Caco-2 (cell line): ENCODE measurements around the gene SNF8. TPM values are rescaled to one million over a fixed set of nuclear protein-coding genes. Genes with fewer than 3 reads are reported as not detected.

Source experiments
- BruUV-seq: library from RNA; stranded (reverse); fragments of 400-500 nt; replicated peaks from 2 replicates; lab custom pipeline; 2021; lab: Mats Ljungman, UMichigan
- CTCF ChIA-PET: fragments of 300-600 bp; sonication (Branson Sonifier 250); formaldehyde crosslinking; loops from one replicate; lab custom pipeline; 2022; ENCODE audit warnings: antibody characterized with exemption; lab: Charles Lee
- POLR2A ChIA-PET: fragments of 300-600 bp; sonication (Branson Sonifier 250); formaldehyde crosslinking; loops from one replicate; lab custom pipeline; 2022; ENCODE audit warnings: antibody characterized with exemption; lab: Charles Lee
- DNase-seq, 2 experiments: peaks; one replicate each; pipeline versions ENCODE4 v3.0.0 to v3.0.0-alpha.2; 2020 to 2022
- H3K27me3 ChIP-seq: replicated peaks from 2 replicates; pipeline ENCODE4 v1.6.0; 2011; ENCODE audit warnings: low read length; ENCODE audit not compliant: control insufficient read depth, insufficient read depth
- H3K36me3 ChIP-seq: 2 replicates; pipeline ENCODE4 v1.5.1; 2011; ENCODE audit warnings: low read length; ENCODE audit not compliant: control insufficient read depth, insufficient read depth
- H3K4me1 ChIP-seq: fragments of 250-450 bp; sonication (Bioruptor Pico); 2 replicates; pipeline ENCODE4 v1.5.1; 2020; ENCODE audit warnings: mild to moderate bottlenecking
- H3K4me3 ChIP-seq: 2 replicates; pipeline ENCODE4 v1.5.1; 2011; ENCODE audit warnings: low read depth, mild to moderate bottlenecking, control low read depth, low read length
- H3K9me3 ChIP-seq: fragments of 250-450 bp; sonication (Bioruptor Pico); 2 replicates; pipeline ENCODE4 v1.5.1; 2020; ENCODE audit warnings: mild to moderate bottlenecking, moderate library complexity
- H3K27ac Mint-ChIP-seq: one replicate; pipeline ENCODE4 v1.8.0; 2022; ENCODE audit warnings: mixed read lengths; ENCODE audit not compliant: unreplicated experiment
- H3K27me3 Mint-ChIP-seq: one replicate; pipeline ENCODE4 v1.8.0; 2022; ENCODE audit warnings: mixed read lengths; ENCODE audit not compliant: insufficient read depth, unreplicated experiment
- H3K36me3 Mint-ChIP-seq: one replicate; pipeline ENCODE4 v1.8.0; 2022; ENCODE audit warnings: mild to moderate bottlenecking, mixed read lengths; ENCODE audit not compliant: insufficient read depth, unreplicated experiment
- H3K4me1 Mint-ChIP-seq: one replicate; pipeline ENCODE4 v1.8.0; 2022; ENCODE audit warnings: low read depth, mixed read lengths; ENCODE audit not compliant: unreplicated experiment
- H3K4me3 Mint-ChIP-seq: one replicate; pipeline ENCODE4 v1.8.0; 2022; ENCODE audit warnings: mild to moderate bottlenecking, moderate library complexity, mixed read lengths; ENCODE audit not compliant: unreplicated experiment
- H3K9me3 Mint-ChIP-seq: one replicate; pipeline ENCODE4 v1.8.0; 2022; ENCODE audit warnings: mixed read lengths; ENCODE audit not compliant: unreplicated experiment
- intact Hi-C: fragments of 100-400 bp; cut with micrococcal nuclease; formaldehyde crosslinking; loops from one replicate; pipeline ENCODE4 v1.10.0; 2022; ENCODE audit not compliant: unreplicated experiment
- total RNA-seq: library from RNA; stranded (reverse); gene quantifications from 2 replicates; pipeline ENCODE4 v1.2.3, GENCODE V29; 2022
- TF ChIP-seq, protein P1 (sequence below), 2 experiments: fragments of 200-600 bp in 1 of 2; IDR thresholded peaks; 1 replicate in 1 of 2; 2 replicates in 1 of 2; pipeline versions ENCODE4 v1.5.1 to v1.8.0; 2011 to 2022; ENCODE audit warnings: antibody characterized with exemption in 1 of 2, control low read depth in 1 of 2, inconsistent platforms in 1 of 2, low read depth in 1 of 2, low read length in 1 of 2, mild to moderate bottlenecking in 1 of 2, moderate library complexity in 1 of 2; ENCODE audit not compliant: insufficient read depth in 1 of 2, severe bottlenecking in 1 of 2, unreplicated experiment in 1 of 2

Gene SNF8
- total RNA-seq, 1 experiment from 2014 or later, result 457 TPM

DNA sequence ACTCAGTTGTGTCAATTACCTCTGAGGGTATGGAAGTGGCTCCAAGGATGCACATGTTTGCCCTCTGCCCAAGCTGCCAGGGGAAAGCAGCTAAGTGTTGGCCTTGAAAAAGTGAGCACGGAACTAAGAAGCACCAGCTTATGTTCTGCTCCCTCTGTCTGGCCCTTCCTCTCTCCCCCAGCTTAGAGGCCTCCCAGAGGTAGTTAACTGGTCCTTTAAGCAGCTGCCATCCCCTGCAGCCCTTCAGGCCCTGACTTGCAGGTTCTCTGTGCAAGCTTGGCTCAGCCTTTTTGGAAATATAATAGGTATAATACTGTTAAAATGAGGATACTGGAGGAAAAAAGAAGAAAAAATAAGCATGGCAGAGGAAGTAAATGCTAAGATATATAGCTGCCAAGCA is 43.4 kb downstream of the SNF8 start:
- Histone ChIP-seq H3K36me3 (peaks cover 4% of the 10 kb centered on the region), H3K9me3 (no peaks in the 10 kb centered on the region), H3K4me1 (peaks cover 3% of the 10 kb centered on the region), H3K27me3 (no peaks in the 10 kb centered on the region), H3K4me3 (no peak overlapping the region)
- intact Hi-C loops, result no loop called here
- H3K36me3 Mint-ChIP-seq, result peaks cover 26% of the 10 kb centered on the region
- H3K4me3 Mint-ChIP-seq, result no peak overlapping the region
- no peaks in the 10 kb centered on the region for H3K27me3 Mint-ChIP-seq
- POLR2A ChIA-PET, result interaction anchor here (0.6 to 3.7 kb wide), 3 partner anchors 9 to 496 kb away, joined by 3 to 28 read pairs (median 3); partner anchors contain the start of gene ATP5MC1
- no peak overlapping the region for H3K27ac Mint-ChIP-seq
- peaks cover 13% of the 10 kb centered on the region for H3K4me1 Mint-ChIP-seq
- DNase-seq, result no peak
- no TSS peak for BruUV-seq
- CTCF ChIA-PET, result interaction anchor here (0.7 to 1.9 kb wide), 2 partner anchors 8 to 17 kb away, joined by 3 to 7 read pairs; partner anchors contain the start of gene ATP5MC1
- H3K9me3 Mint-ChIP-seq, result no peaks in the 10 kb centered on the region
- TF ChIP-seq, protein P1, sequence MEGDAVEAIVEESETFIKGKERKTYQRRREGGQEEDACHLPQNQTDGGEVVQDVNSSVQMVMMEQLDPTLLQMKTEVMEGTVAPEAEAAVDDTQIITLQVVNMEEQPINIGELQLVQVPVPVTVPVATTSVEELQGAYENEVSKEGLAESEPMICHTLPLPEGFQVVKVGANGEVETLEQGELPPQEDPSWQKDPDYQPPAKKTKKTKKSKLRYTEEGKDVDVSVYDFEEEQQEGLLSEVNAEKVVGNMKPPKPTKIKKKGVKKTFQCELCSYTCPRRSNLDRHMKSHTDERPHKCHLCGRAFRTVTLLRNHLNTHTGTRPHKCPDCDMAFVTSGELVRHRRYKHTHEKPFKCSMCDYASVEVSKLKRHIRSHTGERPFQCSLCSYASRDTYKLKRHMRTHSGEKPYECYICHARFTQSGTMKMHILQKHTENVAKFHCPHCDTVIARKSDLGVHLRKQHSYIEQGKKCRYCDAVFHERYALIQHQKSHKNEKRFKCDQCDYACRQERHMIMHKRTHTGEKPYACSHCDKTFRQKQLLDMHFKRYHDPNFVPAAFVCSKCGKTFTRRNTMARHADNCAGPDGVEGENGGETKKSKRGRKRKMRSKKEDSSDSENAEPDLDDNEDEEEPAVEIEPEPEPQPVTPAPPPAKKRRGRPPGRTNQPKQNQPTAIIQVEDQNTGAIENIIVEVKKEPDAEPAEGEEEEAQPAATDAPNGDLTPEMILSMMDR (IDR thresholded peaks at IDR 0.05; ENCODE audit: insufficient read depth in 1 of 2, low read depth in 1 of 2, low read length in 1 of 2, severe bottlenecking in 1 of 2, unreplicated experiment in 1 of 2), result no peak

DNA sequence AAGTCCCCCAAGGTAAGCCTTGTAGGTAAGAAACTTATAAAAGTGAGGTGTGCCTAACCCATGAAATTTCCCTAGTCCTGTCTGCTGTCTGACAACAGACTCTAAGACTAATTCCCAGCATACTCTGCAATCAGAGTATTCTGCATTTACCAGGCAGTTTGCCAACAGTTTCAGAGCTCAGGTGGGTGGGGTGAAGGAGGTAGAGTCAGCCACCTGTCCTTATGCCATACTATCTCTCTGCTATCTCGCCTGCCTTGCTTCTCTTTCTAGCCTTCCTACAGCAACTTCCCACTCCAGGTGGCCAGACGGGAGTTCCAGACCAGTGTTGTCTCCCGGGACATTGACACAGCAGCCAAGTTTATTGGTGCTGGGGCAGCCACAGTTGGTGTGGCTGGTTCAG is 49.8 kb downstream of the SNF8 start:
- H3K36me3 Mint-ChIP-seq, result peaks cover 71% of the 10 kb centered on the region
- H3K4me1 Mint-ChIP-seq, result peaks cover 12% of the 10 kb centered on the region
- Histone ChIP-seq H3K9me3 (no peaks in the 10 kb centered on the region), H3K4me1 (peaks cover 13% of the 10 kb centered on the region), H3K27me3 (no peaks in the 10 kb centered on the region), H3K36me3 (peaks cover 10% of the 10 kb centered on the region), H3K4me3 (no peak overlapping the region)
- no peak overlapping the region for H3K27ac Mint-ChIP-seq
- no peaks in the 10 kb centered on the region for H3K9me3 Mint-ChIP-seq
- TF ChIP-seq, protein P1 (IDR thresholded peaks at IDR 0.05; ENCODE audit: insufficient read depth in 1 of 2, low read depth in 1 of 2, low read length in 1 of 2, severe bottlenecking in 1 of 2, unreplicated experiment in 1 of 2), result no peak
- H3K4me3 Mint-ChIP-seq, result no peak overlapping the region
- BruUV-seq, result no TSS peak
- CTCF ChIA-PET, result interaction anchor here (1.0 to 1.5 kb wide), 2 partner anchors 16 to 138 kb away, joined by 4 to 6 read pairs; no protein-coding TSS in a partner anchor
- no peak for DNase-seq
- POLR2A ChIA-PET, result interaction anchor here (4.0 kb wide), 1 partner anchor 14 kb away, joined by 64 read pairs; the partner anchor contains the start of gene UBE2Z
- intact Hi-C loops, result loop anchor here (5.0 kb wide), 1 partner anchor 297 kb away; no protein-coding TSS in a partner anchor
- H3K27me3 Mint-ChIP-seq, result peaks cover 2% of the 10 kb centered on the region

DNA sequence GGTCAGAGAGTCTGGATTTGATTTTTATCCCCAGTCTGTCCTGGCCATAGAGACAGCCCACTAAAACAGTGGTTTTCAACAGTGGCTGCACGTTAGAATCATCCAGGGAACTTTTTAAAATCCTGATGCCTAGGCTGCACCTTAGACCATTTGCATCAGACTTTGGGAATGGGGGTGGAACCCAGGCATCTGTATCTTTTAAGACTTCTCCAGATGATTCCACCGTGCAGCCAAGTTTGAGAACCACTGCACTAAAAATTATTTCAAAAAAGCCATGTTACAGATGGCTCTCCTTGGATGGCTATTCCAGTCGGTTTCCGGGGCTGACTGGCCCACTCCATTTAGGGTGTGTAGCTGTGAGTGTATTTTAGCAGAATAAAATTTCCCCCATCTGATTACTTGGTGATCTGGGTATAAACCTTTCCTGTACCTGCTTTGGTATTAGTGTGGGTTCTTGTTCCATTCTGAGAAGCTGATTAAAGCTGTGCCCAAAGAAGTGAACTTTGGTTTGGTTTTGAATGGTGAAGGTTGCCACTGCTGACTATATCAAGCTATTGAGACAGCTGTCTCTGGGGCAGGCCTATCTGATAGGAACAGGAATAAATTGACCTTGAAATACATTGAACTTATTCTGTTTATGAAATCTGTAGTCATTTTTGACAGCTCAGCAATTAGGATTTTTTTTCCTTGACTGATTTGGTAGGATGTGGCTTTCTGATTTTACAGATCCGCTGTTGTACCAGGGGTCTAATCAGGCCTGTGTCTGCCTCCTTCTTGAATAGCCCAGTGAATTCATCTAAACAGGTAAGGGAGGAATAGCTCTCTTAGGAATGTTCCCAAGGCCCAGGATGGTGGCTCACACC is 50.8 kb downstream of the SNF8 start:
- intact Hi-C loops, result loop anchor here (5.0 kb wide), 1 partner anchor 298 kb away; no protein-coding TSS in a partner anchor
- H3K4me1 ChIP-seq, result peaks cover 13% of the 10 kb centered on the region
- DNase-seq, result no peak
- Mint-ChIP-seq H3K27ac (peak overlapping the region; percentile 90), H3K4me3 (peak overlapping the region; percentile 84), H3K27me3 (peaks cover 2% of the 10 kb centered on the region), H3K4me1 (peaks cover 12% of the 10 kb centered on the region), H3K36me3 (peaks cover 64% of the 10 kb centered on the region), H3K9me3 (no peaks in the 10 kb centered on the region)
- TF ChIP-seq, protein P1 (IDR thresholded peaks at IDR 0.05; ENCODE audit: insufficient read depth in 1 of 2, low read depth in 1 of 2, low read length in 1 of 2, severe bottlenecking in 1 of 2, unreplicated experiment in 1 of 2), result no peak
- peaks cover 10% of the 10 kb centered on the region for H3K36me3 ChIP-seq
- H3K9me3 ChIP-seq, result no peaks in the 10 kb centered on the region
- H3K4me3 ChIP-seq, result peak overlapping the region; percentile 73
- no TSS peak for BruUV-seq
- H3K27me3 ChIP-seq, result no peaks in the 10 kb centered on the region
- ChIA-PET POLR2A (interaction anchor here (0.5 to 4.0 kb wide), 7 partner anchors 9 to 299 kb away, joined by 3 to 64 read pairs (median 4); partner anchors contain the start of genes SNF8, TTLL6 and UBE2Z), CTCF (interaction anchor here (1.2 to 2.1 kb wide), 7 partner anchors 10 to 222 kb away, joined by 3 to 21 read pairs (median 7); partner anchors contain the start of genes TTLL6 and UBE2Z)
